ENCODE data around the gene COBL.
A peak's percentile ranks its signal among the peaks of the same experiment; 100 is the strongest.

COBL gene

GRCh38 chr7:51324206-51324898 is 7.7 kb upstream of the COBL start:
- H3K27ac Mint-ChIP-seq = no peak overlapping the region
- H3K9me3 Mint-ChIP-seq = no peaks in the 10 kb centered on the region
- H3K27me3 Mint-ChIP-seq (ENCODE audit: low read depth) = peaks cover 54% of the 10 kb centered on the region
- H3K4me3 Mint-ChIP-seq = peak overlapping the region in 1 of 3 experiments; percentile 30
- no peaks in the 10 kb centered on the region for H3K36me3 Mint-ChIP-seq (ENCODE audit: low read depth)
- peaks cover 16% of the 10 kb centered on the region for H3K4me1 Mint-ChIP-seq
- TF ChIP-seq CTCF (IDR thresholded peaks at IDR 0.05; ENCODE audit: unreplicated experiment in 3 of 3) = no peak

GRCh38 chr7:51321961-51322515 is 5.4 kb upstream of the COBL start:
- no peaks in the 10 kb centered on the region for H3K36me3 Mint-ChIP-seq (ENCODE audit: low read depth)
- H3K27me3 Mint-ChIP-seq (ENCODE audit: low read depth) = peaks cover 60% of the 10 kb centered on the region
- no peaks in the 10 kb centered on the region for H3K9me3 Mint-ChIP-seq
- TF ChIP-seq CTCF (IDR thresholded peaks at IDR 0.05; ENCODE audit: unreplicated experiment in 3 of 3) = no peak
- no peak overlapping the region for H3K27ac Mint-ChIP-seq
- H3K4me1 Mint-ChIP-seq = peaks cover 22% of the 10 kb centered on the region
- no peak overlapping the region for H3K4me3 Mint-ChIP-seq

GRCh38 chr7:51318886-51319579 is 2.4 kb upstream of the COBL start:
- Mint-ChIP-seq H3K27me3 (ENCODE audit: low read depth) (peaks cover 75% of the 10 kb centered on the region), H3K36me3 (ENCODE audit: low read depth) (no peaks in the 10 kb centered on the region), H3K4me1 (peaks cover 15% of the 10 kb centered on the region), H3K9me3 (no peaks in the 10 kb centered on the region), H3K4me3 (peak overlapping the region; percentile 17 to 52 (median 50)), H3K27ac (peak overlapping the region in 1 of 3 experiments; percentile 40)
- TF ChIP-seq CTCF (IDR thresholded peaks at IDR 0.05; ENCODE audit: unreplicated experiment in 3 of 3) = no peak

- peaks cover 82% of the 10 kb centered on the region for H3K27me3 Mint-ChIP-seq (ENCODE audit: low read depth)
- peaks cover 22% of the 10 kb centered on the region for H3K4me1 Mint-ChIP-seq
- no peaks in the 10 kb centered on the region for H3K9me3 Mint-ChIP-seq
- H3K36me3 Mint-ChIP-seq (ENCODE audit: low read depth) = no peaks in the 10 kb centered on the region
- H3K27ac Mint-ChIP-seq = no peak overlapping the region
- peak overlapping the region; percentile 81 to 89 (median 85) for H3K4me3 Mint-ChIP-seq
- no peak for TF ChIP-seq CTCF (IDR thresholded peaks at IDR 0.05; ENCODE audit: unreplicated experiment in 3 of 3)
Measured at GRCh38 chr7:51318001-51318400, 1.4 kb upstream of the COBL start.

GRCh38 chr7:51317582-51317910 is 937 bp upstream of the COBL start:
- H3K27ac Mint-ChIP-seq = peak overlapping the region in 2 of 3 experiments; percentile 33 to 64
- TF ChIP-seq CTCF (IDR thresholded peaks at IDR 0.05; ENCODE audit: unreplicated experiment in 3 of 3) = no peak
- H3K27me3 Mint-ChIP-seq (ENCODE audit: low read depth) = peaks cover 86% of the 10 kb centered on the region
- H3K4me1 Mint-ChIP-seq = peaks cover 27% of the 10 kb centered on the region
- H3K9me3 Mint-ChIP-seq = no peaks in the 10 kb centered on the region
- H3K36me3 Mint-ChIP-seq (ENCODE audit: low read depth) = no peaks in the 10 kb centered on the region
- H3K4me3 Mint-ChIP-seq = peak overlapping the region; percentile 81 to 89 (median 85)
